Mammary epithelial cell (primary cell): ENCODE data around the gene LY9.

Source experiments
- CTCF ChIP-seq, 2 donors: IDR thresholded peaks in 1 of 2; conservative IDR thresholded peaks in 1 of 2; 2 replicates each; pipeline ENCODE4 v1.5.1; 2011 to 2012; ENCODE audit warnings: inconsistent platforms in 2 of 2, low read length in 2 of 2, mild to moderate bottlenecking in 2 of 2, control low read depth in 1 of 2, low read depth in 1 of 2; ENCODE audit not compliant: insufficient read depth in 1 of 2; ENCODE audit errors: extremely low read depth in 1 of 2
- EZH2 ChIP-seq: IDR thresholded peaks from 2 replicates; pipeline ENCODE4 v1.6.1; 2012; ENCODE audit warnings: low read length, inconsistent platforms, borderline replicate concordance

GRCh38 chr1:160808289-160808688 lies 12.3 kb downstream of the LY9 start:
- no peak for TF ChIP-seq CTCF (conservative IDR thresholded peaks at IDR 0.05 in 1 of 2, IDR thresholded peaks at IDR 0.05 in 1 of 2; ENCODE audit: extremely low read depth in 1 of 2, insufficient read depth in 1 of 2, low read depth in 1 of 2, low read length in 2 of 2)
- TF ChIP-seq EZH2 = no peak
